Panc1 (cell line): ENCODE measurements around the gene PRPF40A. TPM values are rescaled to one million over a fixed set of nuclear protein-coding genes. Genes with fewer than 3 reads are reported as not detected.
"Not testable (repeated sequence)": the region's sequence is repeated elsewhere in the genome, so short reads cannot be mapped to it uniquely, and the experiment has no call there.

ENCODE experiments used
- ATAC-seq: fragments of 200-7000 bp; cut with Tn5 transposase; 2 replicates; pipeline ENCODE4 v1.9.1; 2020; ENCODE audit warnings: mild to moderate bottlenecking, moderate library complexity
- BruUV-seq: library from RNA; stranded (reverse); fragments of 400-500 nt; replicated peaks from 2 replicates; lab custom pipeline; 2021; lab: Mats Ljungman, UMichigan
- CTCF ChIA-PET: fragments of 300-600 bp; sonication (Branson Sonifier 250); formaldehyde crosslinking; loops from one replicate; lab custom pipeline; 2022; ENCODE audit warnings: antibody characterized with exemption; lab: Charles Lee
- POLR2A ChIA-PET: fragments of 300-600 bp; sonication (Branson Sonifier 250); formaldehyde crosslinking; loops from one replicate; lab custom pipeline; 2022; ENCODE audit warnings: antibody characterized with exemption; lab: Charles Lee
- DNase-seq: peaks from one replicate; pipeline ENCODE4 v3.0.0-alpha.2; 2010; ENCODE audit warnings: low read depth, low spot score
- H3K27ac ChIP-seq: 2 replicates; pipeline ENCODE4 v1.5.1; 2011; ENCODE audit warnings: mild to moderate bottlenecking, low read length, inconsistent platforms
- H3K27me3 ChIP-seq: fragments of 200-500 bp; sonication (Bioruptor generic); 2 replicates; pipeline ENCODE4 v1.6.0; 2014; ENCODE audit warnings: low read length, inconsistent platforms; ENCODE audit not compliant: control insufficient read depth, insufficient read depth
- H3K36me3 ChIP-seq: fragments of 200-500 bp; sonication (Bioruptor generic); 2 replicates; pipeline ENCODE4 v1.5.1; 2014; ENCODE audit warnings: inconsistent platforms, mild to moderate bottlenecking, low read length, moderate library complexity; ENCODE audit not compliant: control insufficient read depth, insufficient read depth
- H3K4me1 ChIP-seq: 2 replicates; pipeline ENCODE4 v1.5.1; 2011; ENCODE audit warnings: inconsistent platforms, mild to moderate bottlenecking, low read length, moderate library complexity; ENCODE audit not compliant: control insufficient read depth, insufficient read depth
- H3K4me3 ChIP-seq, 2 experiments: 2 replicates each; pipeline ENCODE4 v1.5.1; 2011 to 2012; ENCODE audit warnings: low read depth in 2 of 2, low read length in 2 of 2, mild to moderate bottlenecking in 2 of 2, inconsistent platforms in 1 of 2, moderate library complexity in 1 of 2
- H3K9me3 ChIP-seq: fragments of 200-500 bp; sonication (Bioruptor generic); 2 replicates; pipeline ENCODE4 v1.5.1; 2014; ENCODE audit warnings: low read depth, mild to moderate bottlenecking, inconsistent platforms, low read length, moderate library complexity; ENCODE audit not compliant: control insufficient read depth, insufficient read depth
- CTCF ChIP-seq: fragments of 450-650 bp; IDR thresholded peaks from 2 replicates; pipeline ENCODE4 v1.5.1; 2017; ENCODE audit warnings: mild to moderate bottlenecking
- POLR2AphosphoS5 ChIP-seq: IDR thresholded peaks from 2 replicates; pipeline ENCODE4 v1.6.1; 2012; ENCODE audit warnings: mild to moderate bottlenecking, low read depth, low read length, moderate library complexity
- REST ChIP-seq, 2 experiments: IDR thresholded peaks; 2 replicates each; pipeline ENCODE4 v1.6.1; 2011 to 2012; ENCODE audit warnings: low read depth in 2 of 2, control low read depth in 1 of 2, low read length in 1 of 2, mild to moderate bottlenecking in 1 of 2, moderate library complexity in 1 of 2; ENCODE audit not compliant: insufficient read depth in 1 of 2
- SIN3A ChIP-seq: IDR thresholded peaks from 2 replicates; pipeline ENCODE4 v1.6.1; 2012; ENCODE audit warnings: low read depth, mild to moderate bottlenecking, low read length, moderate library complexity, borderline replicate concordance; ENCODE audit not compliant: insufficient read depth
- TCF7L2 ChIP-seq: IDR thresholded peaks from 2 replicates; pipeline ENCODE4 v1.6.1; 2011; ENCODE audit warnings: mild to moderate bottlenecking, low read depth, low read length, inconsistent platforms
- in situ Hi-C: cut with HindIII; loops from 2 replicates; pipeline ENCODE4 v1.10.0; 2016; ENCODE audit warnings: low sequenced_read_pairs, low pct_unique_long_range_greater_than_20kb
- intact Hi-C: fragments of 100-400 bp; cut with micrococcal nuclease; formaldehyde crosslinking; loops from one replicate; pipeline ENCODE4 v1.10.0; 2022; ENCODE audit not compliant: unreplicated experiment
- total RNA-seq: library from RNA; stranded (reverse); gene quantifications from one replicate; pipeline ENCODE4 v1.2.1, GENCODE V29; 2021; ENCODE audit not compliant: unreplicated experiment

The PRPF40A gene
- total RNA-seq, 1 experiment from 2014 or later = 142 TPM

DNA sequence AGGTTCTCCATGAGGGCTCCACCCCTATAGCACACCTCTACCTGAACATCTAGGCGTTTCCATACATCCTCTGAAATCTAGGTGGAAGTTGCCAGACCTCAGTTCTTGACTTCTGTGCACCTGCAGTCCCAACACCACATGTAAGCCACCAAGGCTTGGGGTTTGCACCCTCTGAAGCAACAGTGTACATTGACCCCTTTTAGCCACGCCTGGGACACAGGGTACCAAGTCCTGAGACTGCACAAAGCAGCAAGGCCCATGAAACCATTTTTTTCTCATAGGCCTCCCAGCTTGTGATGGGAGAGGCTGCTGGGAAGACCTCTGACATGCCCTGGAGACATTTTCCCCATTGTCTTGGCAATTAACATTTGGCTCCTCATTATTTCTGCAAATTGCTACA lies 21.2 kb upstream of the PRPF40A start:
- Histone ChIP-seq H3K27ac (no peak overlapping the region), H3K27me3 (no peaks in the 10 kb centered on the region), H3K36me3 (peaks cover 26% of the 10 kb centered on the region), H3K4me3 (no peak overlapping the region), H3K4me1 (no peaks in the 10 kb centered on the region), H3K9me3 (no peaks in the 10 kb centered on the region)
- in situ Hi-C loops (no loop called here), intact Hi-C loops (no loop called here)
- ChIA-PET CTCF (interaction anchor here (0.7 kb wide), 1 partner anchor 33 kb away, joined by 3 read pairs; no protein-coding TSS in a partner anchor), POLR2A (no interaction called here)
- DNase-seq (no peak), ATAC-seq (no peak)
- TF ChIP-seq REST (IDR thresholded peaks at IDR 0.05; ENCODE audit: insufficient read depth in 1 of 2, low read depth in 2 of 2, low read length in 1 of 2) = no peak
- TF ChIP-seq TCF7L2 = no peak
- no peak for TF ChIP-seq CTCF
- no peak for TF ChIP-seq POLR2AphosphoS5
- no peak for TF ChIP-seq SIN3A
- BruUV-seq = no TSS peak

- H3K27ac ChIP-seq, H3K27me3 ChIP-seq, DNase-seq, ATAC-seq, in situ Hi-C loops, CTCF ChIA-PET, intact Hi-C loops, H3K9me3 ChIP-seq, H3K4me1 ChIP-seq, BruUV-seq, H3K4me3 ChIP-seq, POLR2A ChIA-PET: not testable (repeated sequence)
- H3K36me3 ChIP-seq = peaks cover 26% of the 10 kb centered on the region
Observed at GRCh38 chr2:152737509-152737908, 20.2 kb upstream of the PRPF40A start.

GRCh38 chr2:152730591-152731333 lies 13.5 kb upstream of the PRPF40A start:
- Histone ChIP-seq H3K4me1 (no peaks in the 10 kb centered on the region), H3K9me3 (no peaks in the 10 kb centered on the region), H3K27me3 (no peaks in the 10 kb centered on the region), H3K27ac (no peak overlapping the region), H3K4me3 (no peak overlapping the region), H3K36me3 (peaks cover 12% of the 10 kb centered on the region; the same call in 1 of the 2 replicates)
- no peak for DNase-seq
- intact Hi-C loops = no loop called here
- CTCF ChIA-PET = no interaction called here
- no TSS peak for BruUV-seq
- in situ Hi-C loops = no loop called here
- POLR2A ChIA-PET = no interaction called here
- ATAC-seq = no peak
- TF ChIP-seq POLR2AphosphoS5 (no peak), SIN3A (no peak), TCF7L2 (no peak), CTCF (no peak), REST (IDR thresholded peaks at IDR 0.05; ENCODE audit: insufficient read depth in 1 of 2, low read depth in 2 of 2, low read length in 1 of 2) (no peak)
